Esophagus (tissue), 2 donors: ENCODE results near the gene ROR1. TPM values are rescaled to one million over a fixed set of nuclear protein-coding genes. Genes with fewer than 3 reads are reported as not detected.

Source experiments
- H3K27ac ChIP-seq, 2 donors: one replicate each; pipeline ENCODE4 v1.5.1; 2013; ENCODE audit warnings: low read depth in 2 of 2, mild to moderate bottlenecking in 2 of 2, inconsistent platforms in 1 of 2, low read length in 1 of 2, moderate library complexity in 1 of 2
- H3K27me3 ChIP-seq, 2 donors: one replicate each; pipeline ENCODE4 v1.6.1; 2013; ENCODE audit warnings: low read length in 2 of 2, control low read depth in 1 of 2, mild to moderate bottlenecking in 1 of 2; ENCODE audit not compliant: insufficient read depth in 2 of 2, control insufficient read depth in 1 of 2
- H3K36me3 ChIP-seq, 2 donors: one replicate each; pipeline ENCODE4 v1.6.1; 2013; ENCODE audit warnings: low read length in 1 of 2; ENCODE audit not compliant: control insufficient read depth in 2 of 2, insufficient read depth in 2 of 2
- H3K4me1 ChIP-seq, 2 donors: one replicate each; pipeline ENCODE4 v1.6.1; 2013; ENCODE audit warnings: low read length in 1 of 2; ENCODE audit not compliant: control insufficient read depth in 2 of 2, insufficient read depth in 2 of 2
- H3K4me3 ChIP-seq, 2 donors: one replicate each; pipeline ENCODE4 v1.5.1; 2013; ENCODE audit warnings: low read length in 2 of 2, mild to moderate bottlenecking in 2 of 2, low read depth in 1 of 2, moderate library complexity in 1 of 2
- H3K9me3 ChIP-seq, 2 donors: one replicate each; pipeline ENCODE4 v1.6.1; 2013; ENCODE audit warnings: mild to moderate bottlenecking in 2 of 2, low read depth in 1 of 2, low read length in 1 of 2, moderate library complexity in 1 of 2; ENCODE audit not compliant: control insufficient read depth in 2 of 2, insufficient read depth in 1 of 2
- WGBS, 2 donors: extraction: QIAGEN DNeasy Blood & Tissue Kit; methylation state at CpG; one replicate each; pipeline ENCODE4 v1.1.7; 2013; 5-methylcytosine and 5-hydroxymethylcytosine counted together
- polyA plus RNA-seq, 2 donors: library from polyadenylated mRNA; stranded (reverse); fragments of 200-250 nt; gene quantifications; one replicate each; pipeline ENCODE4 v1.2.3, GENCODE V29; 2013
- donor health status: healthy with polysubstance abuse.
- donor health status: Bipolar disorder and iron deficiency.

ROR1 gene
- polyA plus RNA-seq, 2 donors = 1.1 to 1.9 TPM

- H3K27ac ChIP-seq = no peak overlapping the region
- peaks cover 0 to 4% of the 10 kb centered on the region in 2 donors for H3K4me1 ChIP-seq
- no peaks in the 10 kb centered on the region for H3K9me3 ChIP-seq
- no peak overlapping the region for H3K4me3 ChIP-seq
- H3K27me3 ChIP-seq = no peaks in the 10 kb centered on the region
- H3K36me3 ChIP-seq = no peaks in the 10 kb centered on the region
- WGBS, 2 donors = 79 to 82% methylated on average over 4 of the region's 4 CpGs
These were observed 108.4 kb downstream of the ROR1 start for GRCh38 chr1:63882048-63882704.

- 69 to 80% methylated on average over 6 of the region's 6 CpGs for WGBS, 2 donors
- peak overlapping the region in 1 of 2 donors; percentile 1 for H3K27ac ChIP-seq
- no peaks in the 10 kb centered on the region for H3K27me3 ChIP-seq
- H3K36me3 ChIP-seq = no peaks in the 10 kb centered on the region
- no peaks in the 10 kb centered on the region for H3K9me3 ChIP-seq
- no peak overlapping the region for H3K4me3 ChIP-seq
- peaks cover 0 to 4% of the 10 kb centered on the region in 2 donors for H3K4me1 ChIP-seq
These were observed 109.8 kb downstream of the ROR1 start for GRCh38 chr1:63883494-63884235.

GRCh38 chr1:63884486-63884885, 110.7 kb downstream of the ROR1 start:
- no peaks in the 10 kb centered on the region for H3K27me3 ChIP-seq
- no peak overlapping the region for H3K4me3 ChIP-seq
- WGBS, 2 donors = 81 to 84% methylated on average over 2 of the region's 2 CpGs
- H3K27ac ChIP-seq = no peak overlapping the region
- no peaks in the 10 kb centered on the region for H3K9me3 ChIP-seq
- peaks cover 0 to 4% of the 10 kb centered on the region in 2 donors for H3K4me1 ChIP-seq
- H3K36me3 ChIP-seq = no peaks in the 10 kb centered on the region

- Histone ChIP-seq H3K9me3 (no peaks in the 10 kb centered on the region), H3K27ac (no peak overlapping the region), H3K27me3 (no peaks in the 10 kb centered on the region), H3K4me3 (no peak overlapping the region), H3K36me3 (no peaks in the 10 kb centered on the region), H3K4me1 (peaks cover 0 to 4% of the 10 kb centered on the region in 2 donors)
- WGBS, 2 donors = 93 to 95% methylated on average over 10 of the region's 10 CpGs
These were observed 112.1 kb downstream of the ROR1 start for GRCh38 chr1:63885899-63886298.

GRCh38 chr1:63886340-63886739, 112.5 kb downstream of the ROR1 start:
- Histone ChIP-seq H3K27ac (no peak overlapping the region), H3K36me3 (no peaks in the 10 kb centered on the region), H3K4me3 (no peak overlapping the region), H3K27me3 (no peaks in the 10 kb centered on the region), H3K4me1 (peaks cover 0 to 4% of the 10 kb centered on the region in 2 donors), H3K9me3 (no peaks in the 10 kb centered on the region)
- 68 to 70% methylated on average over 3 of the region's 3 CpGs for WGBS, 2 donors

GRCh38 chr1:63887809-63888208, 114.0 kb downstream of the ROR1 start:
- no peaks in the 10 kb centered on the region for H3K9me3 ChIP-seq
- H3K27me3 ChIP-seq = no peaks in the 10 kb centered on the region
- no peaks in the 10 kb centered on the region for H3K36me3 ChIP-seq
- peaks cover under 1 to 7% of the 10 kb centered on the region in 2 donors for H3K4me1 ChIP-seq
- no peak overlapping the region for H3K27ac ChIP-seq
- WGBS, 2 donors = 91 to 92% methylated on average over 2 of the region's 2 CpGs
- H3K4me3 ChIP-seq = no peak overlapping the region

- Histone ChIP-seq H3K9me3 (no peaks in the 10 kb centered on the region), H3K36me3 (no peaks in the 10 kb centered on the region), H3K4me1 (peaks cover 2 to 5% of the 10 kb centered on the region in 2 donors), H3K27me3 (no peaks in the 10 kb centered on the region), H3K27ac (no peak overlapping the region), H3K4me3 (no peak overlapping the region)
- WGBS, 2 donors = 90 to 99% methylated on average over 1 of the region's 1 CpG
These were observed 115.2 kb downstream of the ROR1 start for GRCh38 chr1:63888984-63889383.

GRCh38 chr1:63890468-63890867, 116.7 kb downstream of the ROR1 start:
- no peaks in the 10 kb centered on the region for H3K36me3 ChIP-seq
- no peak overlapping the region for H3K4me3 ChIP-seq
- H3K27ac ChIP-seq = no peak overlapping the region
- peaks cover 2 to 5% of the 10 kb centered on the region in 2 donors for H3K4me1 ChIP-seq
- no peaks in the 10 kb centered on the region for H3K27me3 ChIP-seq
- H3K9me3 ChIP-seq = no peaks in the 10 kb centered on the region

- no peak overlapping the region for H3K27ac ChIP-seq
- whole genome bisulfite sequencing, 2 donors = 82 to 93% methylated on average over 4 of the region's 4 CpGs
- no peaks in the 10 kb centered on the region for H3K36me3 ChIP-seq
- H3K4me1 ChIP-seq = peaks cover 2 to 5% of the 10 kb centered on the region in 2 donors
- no peaks in the 10 kb centered on the region for H3K9me3 ChIP-seq
- no peak overlapping the region for H3K4me3 ChIP-seq
- no peaks in the 10 kb centered on the region for H3K27me3 ChIP-seq
These were observed 117.4 kb downstream of the ROR1 start for GRCh38 chr1:63891060-63891690.
